DND-41 (cell line): ENCODE results near the gene PLEKHG1.

ENCODE experiments used
- EZH2 ChIP-seq: IDR thresholded peaks from 3 replicates; pipeline ENCODE4 v1.6.1; 2012; ENCODE audit warnings: borderline replicate concordance, low read depth, mild to moderate bottlenecking, moderate library complexity, low read length, inconsistent platforms; ENCODE audit not compliant: severe bottlenecking
- TF ChIP-seq, protein P1 (sequence below): IDR thresholded peaks from 2 replicates; pipeline ENCODE4 v1.5.1; 2012; ENCODE audit warnings: borderline replicate concordance, low read length, moderate library complexity, mild to moderate bottlenecking; ENCODE audit not compliant: poor library complexity, severe bottlenecking; ENCODE audit errors: extremely low read depth

- TF ChIP-seq, protein P1, sequence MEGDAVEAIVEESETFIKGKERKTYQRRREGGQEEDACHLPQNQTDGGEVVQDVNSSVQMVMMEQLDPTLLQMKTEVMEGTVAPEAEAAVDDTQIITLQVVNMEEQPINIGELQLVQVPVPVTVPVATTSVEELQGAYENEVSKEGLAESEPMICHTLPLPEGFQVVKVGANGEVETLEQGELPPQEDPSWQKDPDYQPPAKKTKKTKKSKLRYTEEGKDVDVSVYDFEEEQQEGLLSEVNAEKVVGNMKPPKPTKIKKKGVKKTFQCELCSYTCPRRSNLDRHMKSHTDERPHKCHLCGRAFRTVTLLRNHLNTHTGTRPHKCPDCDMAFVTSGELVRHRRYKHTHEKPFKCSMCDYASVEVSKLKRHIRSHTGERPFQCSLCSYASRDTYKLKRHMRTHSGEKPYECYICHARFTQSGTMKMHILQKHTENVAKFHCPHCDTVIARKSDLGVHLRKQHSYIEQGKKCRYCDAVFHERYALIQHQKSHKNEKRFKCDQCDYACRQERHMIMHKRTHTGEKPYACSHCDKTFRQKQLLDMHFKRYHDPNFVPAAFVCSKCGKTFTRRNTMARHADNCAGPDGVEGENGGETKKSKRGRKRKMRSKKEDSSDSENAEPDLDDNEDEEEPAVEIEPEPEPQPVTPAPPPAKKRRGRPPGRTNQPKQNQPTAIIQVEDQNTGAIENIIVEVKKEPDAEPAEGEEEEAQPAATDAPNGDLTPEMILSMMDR = no peak
- TF ChIP-seq EZH2 = no peak
These were observed 1.8 kb downstream of the PLEKHG1 start for GRCh38 chr6:150601439-150601838.
